Measurements from ENCODE around the gene DHRS13. TPM values are rescaled to one million over a fixed set of nuclear protein-coding genes. Genes with fewer than 3 reads are reported as not detected.

DHRS13 gene
- total RNA-seq, 4 donors from 2014 or later = 15.1 to 26.8 (median 20.2) TPM

GRCh38 chr17:28949185-28950016 lies 46.5 kb upstream of the DHRS13 start:
- peaks cover 48% of the 10 kb centered on the region for H3K4me1 ChIP-seq
- H3K4me3 ChIP-seq = peak overlapping the region; percentile 85
- H3K36me3 ChIP-seq = no peaks in the 10 kb centered on the region
- peak overlapping the region; percentile 93 for H3K27ac ChIP-seq
- peak; percentile 82 to 90 for DNase-seq (ENCODE audit: low spot score in 2 of 2)
- peak in 1 of 2 donors; percentile 13 for TF ChIP-seq POLR2A (IDR thresholded peaks at IDR 0.05)
- no peak for TF ChIP-seq EP300 (IDR thresholded peaks at IDR 0.05)
- TF ChIP-seq CTCF (IDR thresholded peaks at IDR 0.05) = no peak
- peak in 1 of 3 donors; percentile 21 for TF ChIP-seq POLR2AphosphoS5 (IDR thresholded peaks at IDR 0.05)
- no peaks in the 10 kb centered on the region for H3K9me3 ChIP-seq
- no peaks in the 10 kb centered on the region for H3K27me3 ChIP-seq
- WGBS = 0% methylated on average over 36 of the region's 61 CpGs

- DNase-seq (ENCODE audit: low spot score in 2 of 2) = no peak
- Histone ChIP-seq H3K4me1 (peaks cover 48% of the 10 kb centered on the region), H3K27me3 (no peaks in the 10 kb centered on the region), H3K4me3 (peak overlapping the region; percentile 85), H3K27ac (peak overlapping the region; percentile 93), H3K36me3 (no peaks in the 10 kb centered on the region), H3K9me3 (no peaks in the 10 kb centered on the region)
- WGBS = 3% methylated on average over 11 of the region's 15 CpGs
- TF ChIP-seq POLR2AphosphoS5 (IDR thresholded peaks at IDR 0.05) = peak in 1 of 3 donors; percentile 50
- no peak for TF ChIP-seq CTCF (IDR thresholded peaks at IDR 0.05)
Measured at GRCh38 chr17:28948873-28949184, 46.0 kb upstream of the DHRS13 start.

DNA sequence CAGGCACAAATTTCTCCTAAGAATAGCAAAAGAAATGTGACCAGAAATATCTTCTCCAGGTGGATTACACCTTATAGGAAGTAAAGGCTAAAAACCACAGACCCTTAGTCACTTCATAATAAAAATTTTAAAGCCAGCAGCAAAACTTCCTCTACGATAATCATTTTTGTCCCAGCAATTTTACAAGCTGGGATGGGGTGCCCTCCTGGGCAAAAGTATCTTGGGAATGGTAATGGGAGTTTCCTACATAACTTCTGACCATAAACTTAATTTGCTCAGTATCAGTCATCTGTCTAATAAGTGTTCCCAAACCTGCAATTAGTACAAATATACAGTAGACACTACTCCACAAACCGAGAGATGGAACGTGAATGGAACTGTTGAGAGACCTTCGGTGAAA lies 45.5 kb upstream of the DHRS13 start:
- Histone ChIP-seq H3K4me3 (peak overlapping the region; percentile 85), H3K27me3 (no peaks in the 10 kb centered on the region), H3K27ac (peak overlapping the region; percentile 93), H3K4me1 (peaks cover 48% of the 10 kb centered on the region), H3K9me3 (no peaks in the 10 kb centered on the region), H3K36me3 (peaks cover 4% of the 10 kb centered on the region)
- DNase-seq (ENCODE audit: low spot score in 2 of 2) = no peak
- no peak for TF ChIP-seq POLR2AphosphoS5 (IDR thresholded peaks at IDR 0.05)
- TF ChIP-seq POLR2A (IDR thresholded peaks at IDR 0.05) = no peak
- WGBS = 22% methylated on average over 4 of the region's 4 CpGs

DNA sequence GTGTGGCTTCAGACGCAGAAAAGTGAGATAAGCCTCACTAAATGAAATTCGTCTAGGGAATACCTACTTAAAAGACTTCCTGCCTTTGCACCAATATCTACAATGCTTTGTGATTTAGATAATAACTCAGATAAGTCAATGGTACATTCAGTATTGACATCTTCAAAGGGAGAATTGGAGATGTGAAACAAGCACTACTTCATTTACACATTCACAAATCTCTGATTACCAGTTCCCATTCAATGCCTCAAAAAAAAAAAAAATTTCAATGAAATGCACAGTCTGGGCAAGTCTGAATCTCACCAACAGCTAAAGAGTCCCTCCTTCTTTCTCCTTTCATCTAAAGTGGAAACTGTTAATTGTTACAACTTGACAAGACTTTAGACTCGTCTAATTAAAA lies 44.8 kb upstream of the DHRS13 start:
- TF ChIP-seq POLR2AphosphoS5 (IDR thresholded peaks at IDR 0.05) (no peak), EP300 (IDR thresholded peaks at IDR 0.05) (no peak), CTCF (IDR thresholded peaks at IDR 0.05) (no peak), POLR2A (IDR thresholded peaks at IDR 0.05) (no peak)
- peaks cover 9% of the 10 kb centered on the region for H3K36me3 ChIP-seq
- no peaks in the 10 kb centered on the region for H3K27me3 ChIP-seq
- H3K4me3 ChIP-seq = no peak overlapping the region
- peaks cover 43% of the 10 kb centered on the region for H3K4me1 ChIP-seq
- 51% methylated on average over 3 of the region's 3 CpGs for WGBS
- no peaks in the 10 kb centered on the region for H3K9me3 ChIP-seq
- H3K27ac ChIP-seq = no peak overlapping the region
- DNase-seq (ENCODE audit: low spot score in 2 of 2) = no peak

- H3K4me1 ChIP-seq = peaks cover 49% of the 10 kb centered on the region
- H3K9me3 ChIP-seq = no peaks in the 10 kb centered on the region
- TF ChIP-seq POLR2A (IDR thresholded peaks at IDR 0.05) (no peak), CTCF (IDR thresholded peaks at IDR 0.05) (no peak), POLR2AphosphoS5 (IDR thresholded peaks at IDR 0.05) (no peak), EP300 (IDR thresholded peaks at IDR 0.05) (no peak)
- 42% methylated on average over 4 of the region's 4 CpGs for WGBS
- peaks cover 9% of the 10 kb centered on the region for H3K36me3 ChIP-seq
- DNase-seq (ENCODE audit: low spot score in 2 of 2) = no peak
- H3K27me3 ChIP-seq = no peaks in the 10 kb centered on the region
- H3K27ac ChIP-seq = peak overlapping the region; percentile 30
- no peak overlapping the region for H3K4me3 ChIP-seq
Measured at GRCh38 chr17:28946239-28946638, 43.4 kb upstream of the DHRS13 start.
